ENCODE data around the gene IFNAR2.

GRCh38 chr21:33187276-33187675 is 42.5 kb upstream of the IFNAR2 start:
- TF ChIP-seq CTCF (IDR thresholded peaks at IDR 0.05) (no peak), POLR2A (IDR thresholded peaks at IDR 0.05) (no peak)

Measured in heart left ventricle (tissue), 13 donors.